ENCODE measurements around the gene IZUMO2. TPM values are rescaled to one million over a fixed set of nuclear protein-coding genes. Genes with fewer than 3 reads are reported as not detected.

IZUMO2 gene
- not detected in 2 replicates for total RNA-seq

GRCh38 chr19:50162988-50163387 is at the start of gene IZUMO2:
TSS of gene IZUMO2 (minus strand) at chr19:50163281. CDS start at chr19:50163194, 87 bp downstream.
- no peak for DNase-seq (ENCODE audit: extremely low read depth, low read depth, low spot score)

- no peak for DNase-seq (ENCODE audit: extremely low read depth, low read depth, low spot score)
Observed at GRCh38 chr19:50210425-50210824, 47.3 kb upstream of the IZUMO2 start.

DNA sequence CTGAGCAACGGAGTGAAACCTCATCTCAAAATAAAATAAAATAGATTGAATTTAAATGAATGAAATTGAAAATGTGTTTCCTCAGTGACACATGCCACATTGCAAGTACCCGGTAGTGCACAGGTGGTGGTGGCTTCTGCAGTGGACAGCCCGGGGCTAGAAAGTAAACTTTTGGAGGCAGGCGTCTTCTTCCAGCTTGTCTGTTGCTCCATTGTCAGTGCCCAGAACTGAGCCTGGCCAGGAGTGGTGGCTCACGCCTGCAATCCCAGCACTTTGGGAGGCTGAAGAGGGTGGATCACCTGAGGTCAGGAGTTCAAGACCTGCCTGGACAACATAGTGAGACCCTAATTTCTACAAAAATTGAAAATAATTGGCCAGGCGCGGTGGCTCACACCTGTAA is 46.0 kb upstream of the IZUMO2 start:
- no peak for DNase-seq (ENCODE audit: extremely low read depth, low read depth, low spot score)

GRCh38 chr19:50207730-50208129 is 44.6 kb upstream of the IZUMO2 start:
- DNase-seq (ENCODE audit: extremely low read depth, low read depth, low spot score), result no peak

- no peak for DNase-seq (ENCODE audit: extremely low read depth, low read depth, low spot score)
Observed at GRCh38 chr19:50206191-50206590, 43.1 kb upstream of the IZUMO2 start.

DNA sequence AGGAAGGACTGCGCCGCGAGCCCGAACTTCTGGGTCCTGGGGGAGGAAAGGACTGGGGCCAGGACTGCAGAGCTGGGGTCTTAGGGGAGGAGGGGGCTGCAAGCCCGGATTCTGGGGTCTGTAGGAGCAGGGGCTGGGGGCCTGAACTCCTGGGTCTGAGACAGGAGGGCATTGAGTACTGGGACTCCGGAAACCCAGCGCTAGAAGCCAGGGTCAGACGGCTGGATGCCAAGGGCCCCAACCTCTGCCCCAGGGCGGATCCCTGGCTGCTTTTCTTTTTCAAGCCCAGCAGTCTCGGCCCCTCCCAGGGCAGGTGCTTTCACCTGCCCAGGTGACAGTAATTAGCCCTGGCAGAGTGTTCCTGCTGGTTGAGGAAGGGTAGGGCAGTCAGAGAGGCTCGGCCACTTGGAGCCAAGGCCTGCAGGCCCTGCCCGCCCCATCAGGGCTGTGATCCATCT is 42.6 kb upstream of the IZUMO2 start:
- no peak for DNase-seq (ENCODE audit: extremely low read depth, low read depth, low spot score)

DNA sequence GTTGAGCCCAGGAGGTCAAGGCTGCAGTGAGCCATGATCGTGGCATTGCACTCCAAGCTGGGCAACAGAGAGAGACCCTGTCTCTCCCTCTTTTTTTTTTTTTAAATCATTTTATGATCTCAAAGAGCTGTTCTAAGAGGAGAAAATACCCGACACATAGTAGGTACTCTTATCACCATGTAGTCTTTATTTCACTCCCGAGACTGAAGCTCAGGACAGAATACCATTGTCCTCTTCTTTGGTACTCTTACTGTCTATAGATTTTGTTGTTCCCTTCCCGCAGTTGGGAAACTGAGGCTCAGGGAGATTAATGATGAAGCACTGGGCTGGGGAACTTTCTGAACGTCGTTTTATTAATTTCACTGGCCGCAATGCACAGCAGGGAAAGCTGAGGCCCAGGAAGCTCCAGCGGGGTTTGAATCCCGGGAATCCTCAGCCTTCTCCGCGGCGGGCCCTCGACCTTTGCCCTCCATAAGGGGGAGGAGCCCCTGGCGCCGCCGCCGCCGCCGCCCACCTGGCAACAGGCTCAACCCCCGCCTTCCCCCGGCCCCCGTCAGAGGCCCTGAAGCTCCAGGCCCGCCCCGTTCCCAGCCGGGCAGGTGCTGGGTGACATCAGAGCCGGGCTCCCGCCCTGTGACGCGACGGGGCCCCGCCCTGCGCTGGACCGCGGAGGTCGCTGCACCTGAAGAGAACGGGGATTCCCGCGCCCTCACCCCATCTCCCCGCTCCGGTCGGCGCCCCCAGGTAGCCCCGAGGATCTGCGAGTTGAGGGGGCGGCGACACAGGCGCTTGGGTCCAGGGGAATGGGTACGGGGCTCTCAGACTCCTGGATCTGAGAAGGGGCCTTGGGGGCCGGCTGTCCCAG is 42.0 kb upstream of the IZUMO2 start:
- DNase-seq (ENCODE audit: extremely low read depth, low read depth, low spot score), result no peak

DNA sequence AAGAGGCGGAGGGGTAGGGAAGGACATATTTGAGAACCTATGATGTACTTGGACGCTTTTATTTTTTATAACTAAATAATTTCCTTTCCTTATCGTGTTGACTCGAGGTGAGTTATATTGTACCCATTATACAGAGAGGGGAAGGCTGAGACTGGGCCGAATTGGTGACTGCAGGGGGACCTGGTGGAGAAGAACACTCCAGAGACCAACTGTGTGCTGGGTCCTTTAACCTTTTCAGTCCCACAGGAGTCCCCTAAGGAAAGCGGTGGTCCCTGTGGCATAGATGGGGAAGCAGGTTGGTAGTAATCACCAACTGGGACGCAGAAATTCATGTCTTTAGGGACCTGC is 41.0 kb upstream of the IZUMO2 start:
- DNase-seq (ENCODE audit: extremely low read depth, low read depth, low spot score), result no peak

DNA sequence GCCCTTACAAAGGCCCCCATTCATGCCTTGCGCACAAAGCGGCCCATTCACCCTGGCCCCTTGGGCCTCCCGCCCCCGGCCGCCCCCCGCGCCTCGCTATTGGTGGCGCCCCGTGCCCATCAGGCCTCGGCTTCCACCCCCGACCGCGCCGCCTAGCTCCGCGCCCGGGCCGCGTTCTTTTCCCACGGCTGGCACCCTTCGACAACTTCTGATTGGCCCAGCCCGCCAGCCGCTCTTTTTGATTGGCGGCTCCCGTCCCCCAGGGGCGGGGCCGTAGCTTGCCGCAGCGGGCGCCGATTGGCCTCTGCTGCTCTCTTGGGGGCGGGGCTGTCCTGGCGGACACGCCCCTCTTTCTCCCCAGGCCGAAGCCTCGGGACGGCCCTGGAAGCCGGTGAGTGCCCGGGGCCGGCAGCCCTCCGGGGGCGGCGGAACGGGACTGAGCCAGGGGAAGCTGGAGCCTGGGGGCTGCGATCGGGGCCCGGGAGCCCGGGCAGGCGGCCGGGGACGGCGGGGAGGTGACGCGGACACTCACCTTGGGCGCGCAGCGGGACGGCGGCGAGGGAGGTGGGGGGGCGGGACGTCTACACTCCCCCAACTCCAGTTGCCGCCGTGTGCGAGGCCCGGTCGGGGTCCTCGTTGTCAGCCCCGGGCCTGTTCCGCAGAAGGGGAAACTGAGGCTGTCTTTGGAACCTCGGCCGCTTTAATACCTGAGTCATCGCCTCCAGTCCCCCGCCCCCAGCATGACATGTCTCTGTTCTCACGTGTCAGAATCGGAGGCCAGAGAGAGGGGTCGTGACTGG is 40.4 kb upstream of the IZUMO2 start, which contains the start of gene MYH14:
Gene MYH14, plus strand, starts transcription at position 342 of the 800 bp plus-strand sequence. CDS start 6,744 bp downstream, outside the sequence.
- DNase-seq (ENCODE audit: extremely low read depth, low read depth, low spot score), result no peak

DNA sequence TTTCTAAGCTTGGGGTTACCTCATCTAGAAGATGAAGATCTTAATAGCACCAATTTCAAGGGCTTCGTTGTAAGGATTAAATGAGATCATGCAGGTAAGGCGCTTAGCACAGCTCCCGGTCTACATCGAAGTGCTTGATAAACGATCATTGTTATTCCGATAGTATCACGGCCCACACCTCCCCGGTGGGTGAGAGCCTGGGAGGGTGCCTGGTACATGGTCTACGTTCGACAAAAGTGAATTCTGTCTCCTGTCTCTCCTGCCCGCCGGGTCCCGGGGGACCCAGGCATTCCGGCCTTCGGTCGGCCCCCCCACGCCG is 39.8 kb upstream of the IZUMO2 start:
- no peak for DNase-seq (ENCODE audit: extremely low read depth, low read depth, low spot score)

DNA sequence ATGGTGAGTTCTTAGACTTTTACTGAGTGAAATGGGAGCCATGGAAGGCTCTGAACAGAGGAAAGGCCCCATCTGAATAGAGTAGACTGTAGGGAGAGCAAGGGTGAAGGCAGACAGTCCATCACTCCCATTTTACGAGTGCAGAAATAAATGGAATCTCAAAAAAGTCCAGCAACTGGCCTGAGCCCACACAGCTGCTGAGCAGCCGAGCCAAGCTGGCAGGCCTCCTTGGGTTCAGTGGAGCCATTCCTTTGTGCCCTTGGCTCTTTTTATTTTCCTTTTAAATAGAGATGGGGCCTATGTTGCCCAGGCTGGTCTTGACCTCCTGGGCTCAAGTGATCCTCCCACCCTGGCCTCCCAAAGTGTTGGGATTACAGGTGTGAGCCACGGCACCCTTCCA is 39.3 kb upstream of the IZUMO2 start:
- no peak for DNase-seq (ENCODE audit: extremely low read depth, low read depth, low spot score)

GRCh38 chr19:50199259-50199555 is 36.1 kb upstream of the IZUMO2 start:
- no peak for DNase-seq (ENCODE audit: extremely low read depth, low read depth, low spot score)

GRCh38 chr19:50198431-50199258 is 35.6 kb upstream of the IZUMO2 start:
- DNase-seq (ENCODE audit: extremely low read depth, low read depth, low spot score), result no peak

DNA sequence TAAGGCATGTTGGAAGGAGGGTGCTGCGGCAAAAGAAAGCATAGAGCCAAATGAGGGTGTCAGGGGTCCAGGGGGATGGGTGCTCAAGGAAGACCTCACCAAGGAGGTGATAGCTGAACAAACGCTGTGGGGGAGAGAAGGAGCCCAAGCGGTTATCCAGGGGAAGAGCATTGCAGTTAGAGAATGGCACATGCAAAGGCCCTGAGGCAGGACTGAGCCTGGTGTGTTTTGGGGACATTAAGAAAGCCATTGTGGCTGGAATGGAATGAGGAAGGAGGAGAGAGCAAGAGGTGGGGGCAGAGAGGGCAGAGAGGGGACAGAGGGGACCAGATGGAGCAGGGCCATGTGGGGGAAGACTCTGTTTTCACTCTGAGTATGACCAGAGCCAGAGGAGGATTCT is 34.3 kb upstream of the IZUMO2 start:
- no peak for DNase-seq (ENCODE audit: extremely low read depth, low read depth, low spot score)

- DNase-seq (ENCODE audit: extremely low read depth, low read depth, low spot score), result no peak
Observed at GRCh38 chr19:50196322-50196932, 33.3 kb upstream of the IZUMO2 start.

DNA sequence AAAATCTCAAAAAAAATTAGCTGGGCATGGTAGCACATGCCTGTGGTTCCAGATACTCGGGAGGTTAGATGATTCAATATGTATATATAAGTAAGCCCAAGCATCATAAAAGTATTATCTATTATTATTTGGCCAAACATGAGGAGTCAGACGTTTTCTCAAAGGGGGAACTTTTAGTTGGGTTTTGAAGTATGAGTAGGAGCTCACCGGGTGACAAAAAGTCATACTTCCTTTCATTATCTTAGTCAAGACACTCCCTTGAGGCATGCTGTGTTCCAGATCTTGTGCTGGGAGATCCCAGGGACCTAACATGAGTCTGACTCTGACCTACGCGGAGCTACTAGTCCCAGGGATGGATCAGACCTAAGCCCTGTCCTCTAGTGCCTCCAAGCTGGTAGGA is 32.1 kb upstream of the IZUMO2 start:
- no peak for DNase-seq (ENCODE audit: extremely low read depth, low read depth, low spot score)

DNA sequence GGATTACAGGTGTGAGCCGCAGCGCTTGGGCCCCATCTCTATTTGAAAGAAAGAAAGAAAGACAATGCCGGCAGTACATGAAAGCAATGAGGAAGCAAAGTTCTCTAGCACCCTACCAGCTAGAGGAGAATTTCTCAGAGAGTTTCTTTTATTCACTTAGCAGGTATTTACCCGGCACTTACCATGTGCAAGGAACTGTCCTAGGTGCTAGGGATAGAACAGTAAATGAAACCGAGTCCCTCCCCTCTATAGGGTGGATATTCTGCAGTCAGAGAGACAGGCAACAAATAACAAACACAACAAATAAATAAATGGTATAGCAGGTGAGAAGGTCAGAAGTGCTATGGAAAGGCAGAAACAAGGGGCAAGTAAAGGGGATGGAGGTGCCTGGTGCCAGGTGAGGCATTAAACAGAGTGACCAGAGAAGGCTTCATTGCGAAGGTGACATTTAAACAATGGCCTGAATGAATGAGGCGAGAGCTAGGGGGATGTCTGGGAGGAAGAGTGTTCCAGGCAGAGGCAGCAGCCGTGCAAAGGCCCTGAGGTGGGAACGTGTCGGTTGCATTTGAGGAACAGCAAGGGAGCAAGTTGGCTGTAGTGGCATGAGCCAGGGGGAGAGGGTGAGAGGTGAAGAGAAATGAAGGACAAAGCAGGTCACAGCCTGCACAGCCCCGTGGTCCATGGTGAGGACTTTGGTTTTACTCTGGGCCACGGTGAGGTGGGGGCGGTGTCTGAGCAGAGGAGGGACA is 29.6 kb upstream of the IZUMO2 start:
- no peak for DNase-seq (ENCODE audit: extremely low read depth, low read depth, low spot score)

GRCh38 chr19:50191216-50191615 is 28.1 kb upstream of the IZUMO2 start:
- no peak for DNase-seq (ENCODE audit: extremely low read depth, low read depth, low spot score)

DNA sequence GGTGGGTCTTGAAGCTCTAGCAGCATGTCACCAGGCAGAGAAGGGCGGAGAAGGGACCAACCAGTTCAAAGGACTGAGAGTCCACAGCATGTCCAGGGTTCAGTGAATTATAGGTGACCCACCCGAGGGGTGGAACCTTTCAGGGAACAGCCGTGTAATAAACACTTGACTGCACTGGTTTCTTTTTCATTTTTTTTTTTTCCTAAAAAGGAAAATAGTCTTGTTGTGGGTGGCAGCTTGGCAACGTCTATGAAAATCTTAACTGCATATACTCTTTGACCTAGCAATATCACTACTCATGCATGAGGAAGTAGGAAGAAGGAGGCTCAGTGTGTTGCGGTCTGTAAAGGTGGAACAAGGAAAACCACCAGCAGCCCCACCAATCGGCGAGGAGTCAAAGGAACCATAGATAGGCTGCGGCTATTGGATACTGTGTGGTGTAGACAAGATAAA is 27.4 kb upstream of the IZUMO2 start:
- no peak for DNase-seq (ENCODE audit: extremely low read depth, low read depth, low spot score)

DNA sequence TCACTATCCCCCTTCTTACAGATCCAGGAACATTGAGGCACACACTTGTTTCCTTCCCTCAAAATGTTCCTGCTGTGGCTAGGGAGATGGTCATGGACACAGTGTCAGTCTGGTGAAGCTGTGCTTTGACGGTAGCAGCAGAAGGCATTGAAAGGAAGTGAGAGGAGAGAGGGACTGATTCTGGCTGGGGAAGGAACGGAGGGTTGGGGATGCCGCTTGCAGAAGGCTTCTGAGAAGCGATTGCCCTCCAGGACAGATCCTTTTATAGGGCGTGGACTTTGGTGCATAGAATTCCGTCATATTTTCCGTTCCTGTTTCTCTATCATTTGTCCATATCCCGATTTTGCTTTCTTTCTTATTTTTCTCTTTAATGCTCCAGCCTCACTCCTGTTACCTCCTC is 26.2 kb upstream of the IZUMO2 start:
- DNase-seq (ENCODE audit: extremely low read depth, low read depth, low spot score), result no peak

Measured in glomerular endothelial cell (primary cell).